Spleen (tissue), 7 donors: ENCODE results near the gene RAPGEFL1.

Experiments
- POLR2A ChIP-seq, 3 donors: fragments of 450-650 bp; IDR thresholded peaks; one replicate each; pipeline ENCODE4 v1.5.1; 2017; ENCODE audit warnings: antibody characterized with exemption in 3 of 3, mild to moderate bottlenecking in 1 of 3
- TF ChIP-seq, protein P1 (sequence below), 11 experiments: fragments of 200-600 bp in 7 of 11; fragments of 450-650 bp in 4 of 11; sonication (generic) in 4 of 11; IDR thresholded peaks in 8 of 11; conservative IDR thresholded peaks in 3 of 11; 1 replicate in 7 of 11; 2 replicates in 4 of 11; pipeline versions ENCODE4 v1.4.0 to v1.8.0; 2016 to 2021; ENCODE audit warnings: antibody characterized with exemption in 11 of 11, inconsistent platforms in 4 of 11, mild to moderate bottlenecking in 1 of 11
- donor health status: DM: no; HTN: no; CAD: no; lungs with moderate emphysema.
- donor health status: DM: no; HTN: no; CAD: no.
- donor health status: DM: no; HTN: no; CAD: no.

DNA sequence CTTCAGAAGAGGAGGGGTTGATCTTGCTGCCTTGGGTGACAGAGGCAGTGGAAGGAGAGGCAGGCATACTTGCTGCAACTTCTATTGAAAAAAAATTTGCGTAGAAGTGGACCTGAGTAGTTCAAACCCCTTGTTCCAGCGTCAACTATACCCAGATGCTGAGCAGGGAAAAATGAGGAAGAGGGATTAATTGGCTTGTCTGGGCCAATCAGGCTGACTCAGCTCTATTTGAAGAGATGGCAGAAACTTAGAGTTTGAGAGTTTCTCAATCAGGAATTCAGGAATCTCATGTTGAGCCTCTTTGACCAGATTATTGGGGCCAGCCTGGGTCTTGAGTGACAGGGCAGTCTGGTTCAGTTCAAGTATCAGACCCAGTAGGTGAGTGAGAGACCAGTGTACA lies 19.3 kb upstream of the RAPGEFL1 start:
- TF ChIP-seq, protein P1, sequence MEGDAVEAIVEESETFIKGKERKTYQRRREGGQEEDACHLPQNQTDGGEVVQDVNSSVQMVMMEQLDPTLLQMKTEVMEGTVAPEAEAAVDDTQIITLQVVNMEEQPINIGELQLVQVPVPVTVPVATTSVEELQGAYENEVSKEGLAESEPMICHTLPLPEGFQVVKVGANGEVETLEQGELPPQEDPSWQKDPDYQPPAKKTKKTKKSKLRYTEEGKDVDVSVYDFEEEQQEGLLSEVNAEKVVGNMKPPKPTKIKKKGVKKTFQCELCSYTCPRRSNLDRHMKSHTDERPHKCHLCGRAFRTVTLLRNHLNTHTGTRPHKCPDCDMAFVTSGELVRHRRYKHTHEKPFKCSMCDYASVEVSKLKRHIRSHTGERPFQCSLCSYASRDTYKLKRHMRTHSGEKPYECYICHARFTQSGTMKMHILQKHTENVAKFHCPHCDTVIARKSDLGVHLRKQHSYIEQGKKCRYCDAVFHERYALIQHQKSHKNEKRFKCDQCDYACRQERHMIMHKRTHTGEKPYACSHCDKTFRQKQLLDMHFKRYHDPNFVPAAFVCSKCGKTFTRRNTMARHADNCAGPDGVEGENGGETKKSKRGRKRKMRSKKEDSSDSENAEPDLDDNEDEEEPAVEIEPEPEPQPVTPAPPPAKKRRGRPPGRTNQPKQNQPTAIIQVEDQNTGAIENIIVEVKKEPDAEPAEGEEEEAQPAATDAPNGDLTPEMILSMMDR (IDR thresholded peaks at IDR 0.05 in 8 of 11, conservative IDR thresholded peaks at IDR 0.05 in 3 of 11), result no peak
- TF ChIP-seq POLR2A (IDR thresholded peaks at IDR 0.05), result no peak
